Neural cell (in vitro differentiated cells): ENCODE results near the gene COL4A2.

ENCODE experiments used
- CTCF ChIP-seq: fragments of 450-650 bp; IDR thresholded peaks from 2 replicates; pipeline ENCODE4 v1.5.1; 2014; ENCODE audit warnings: antibody characterized with exemption, mild to moderate bottlenecking, moderate library complexity; ENCODE audit not compliant: poor library complexity, severe bottlenecking
- EZH2 ChIP-seq: fragments of 200-600, 300-800 bp; shearing (Covaris generic), sonication (generic); IDR thresholded peaks from 2 replicates; pipeline ENCODE4 v1.6.1; 2014; ENCODE audit warnings: antibody characterized with exemption, low read length, borderline replicate concordance, mild to moderate bottlenecking; ENCODE audit not compliant: insufficient read depth, poor library complexity, severe bottlenecking
- RAD21 ChIP-seq: fragments of 450-650 bp; conservative IDR thresholded peaks from 2 replicates; pipeline ENCODE4 v1.6.1; 2014; ENCODE audit warnings: antibody characterized with exemption, mild to moderate bottlenecking, moderate library complexity
- SMC3 ChIP-seq: fragments of 450-650 bp; conservative IDR thresholded peaks from 2 replicates; pipeline ENCODE4 v1.6.1; 2014; ENCODE audit warnings: antibody characterized with exemption, mild to moderate bottlenecking, moderate library complexity; ENCODE audit not compliant: poor library complexity
- TAF1 ChIP-seq: IDR thresholded peaks from 2 replicates; pipeline ENCODE4 v1.6.1; 2012; ENCODE audit warnings: low read depth

DNA sequence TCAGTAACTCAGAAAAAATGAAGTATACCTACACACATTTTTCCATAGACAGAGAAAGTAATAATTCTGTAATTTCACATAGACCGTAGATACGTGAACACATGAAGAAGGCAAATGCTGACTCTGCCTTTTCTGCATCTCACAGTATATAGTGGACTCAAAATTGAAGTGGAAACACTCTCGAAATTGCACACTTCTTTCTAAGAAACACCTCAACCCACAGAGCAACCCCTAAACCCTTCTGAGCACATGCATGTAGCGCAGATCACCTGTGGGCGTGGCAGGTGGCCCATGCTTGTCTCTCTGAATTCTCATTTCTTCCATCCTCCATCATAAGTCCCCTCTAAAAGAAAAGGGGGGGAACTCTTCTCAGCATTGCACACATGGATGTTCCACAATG lies 34.9 kb upstream of the COL4A2 start:
- TF ChIP-seq EZH2 (no peak), SMC3 (no peak), CTCF (no peak), TAF1 (no peak), RAD21 (no peak)
